Measurements from ENCODE around the gene ZNF445.

GRCh38 chr3:44482721-44483120 lies 5.3 kb upstream of the ZNF445 start:
- TF ChIP-seq CTCF (IDR thresholded peaks at IDR 0.05; ENCODE audit: insufficient read depth, low read length) (no peak), GABPA (IDR thresholded peaks at IDR 0.05; ENCODE audit: low read depth) (no peak), POLR2AphosphoS5 (IDR thresholded peaks at IDR 0.05; ENCODE audit: low read depth) (no peak), REST (IDR thresholded peaks at IDR 0.05; ENCODE audit: insufficient replicate concordance, low read depth) (no peak)
